Kidney capillary endothelial cell (primary cell): ENCODE data around the gene ORM1.

ENCODE experiments used
- DNase-seq: peaks from one replicate; pipeline ENCODE4 v3.0.0-alpha.2; 2018; ENCODE audit warnings: low spot score

The ORM1 gene

DNA sequence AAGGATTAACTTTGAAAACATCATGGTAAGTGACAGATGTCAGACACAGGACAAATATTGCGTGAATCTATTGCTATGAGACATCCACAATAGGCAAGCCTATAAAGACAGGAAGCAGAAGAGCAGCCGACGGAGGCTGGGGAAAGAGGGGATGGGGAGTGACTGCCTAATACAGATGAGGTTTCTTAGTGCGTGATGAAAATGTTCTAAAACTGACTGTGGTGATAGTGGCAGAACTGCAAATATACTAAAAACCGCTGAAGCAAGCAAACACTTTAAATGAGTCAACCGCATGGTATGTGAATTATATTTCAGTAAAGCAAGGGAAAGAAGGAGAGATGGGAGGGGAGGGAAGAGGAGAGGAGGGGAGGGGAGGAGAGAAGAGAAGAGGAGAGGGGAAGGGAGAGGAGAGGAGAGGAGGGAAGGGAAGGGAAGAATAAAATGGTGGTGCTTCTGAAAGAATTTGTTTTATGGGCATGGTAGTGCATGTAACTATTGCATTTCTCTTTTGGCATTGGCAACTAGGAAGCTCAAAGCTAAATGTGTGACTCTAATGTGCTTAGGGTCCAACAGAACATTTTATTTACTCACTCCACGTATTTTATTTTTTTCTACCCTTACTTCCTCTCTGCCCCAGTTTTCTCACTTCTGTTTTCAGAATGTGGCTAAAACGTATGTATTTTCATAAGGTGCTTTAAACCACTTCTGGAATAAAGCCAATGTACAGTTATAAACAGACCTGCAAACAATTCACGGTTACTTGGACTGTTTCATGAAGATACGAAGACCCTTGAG lies 43.6 kb downstream of the ORM1 start:
- DNase-seq = no peak

GRCh38 chr9:114367366-114367765 lies 44.5 kb downstream of the ORM1 start:
- no peak for DNase-seq

DNA sequence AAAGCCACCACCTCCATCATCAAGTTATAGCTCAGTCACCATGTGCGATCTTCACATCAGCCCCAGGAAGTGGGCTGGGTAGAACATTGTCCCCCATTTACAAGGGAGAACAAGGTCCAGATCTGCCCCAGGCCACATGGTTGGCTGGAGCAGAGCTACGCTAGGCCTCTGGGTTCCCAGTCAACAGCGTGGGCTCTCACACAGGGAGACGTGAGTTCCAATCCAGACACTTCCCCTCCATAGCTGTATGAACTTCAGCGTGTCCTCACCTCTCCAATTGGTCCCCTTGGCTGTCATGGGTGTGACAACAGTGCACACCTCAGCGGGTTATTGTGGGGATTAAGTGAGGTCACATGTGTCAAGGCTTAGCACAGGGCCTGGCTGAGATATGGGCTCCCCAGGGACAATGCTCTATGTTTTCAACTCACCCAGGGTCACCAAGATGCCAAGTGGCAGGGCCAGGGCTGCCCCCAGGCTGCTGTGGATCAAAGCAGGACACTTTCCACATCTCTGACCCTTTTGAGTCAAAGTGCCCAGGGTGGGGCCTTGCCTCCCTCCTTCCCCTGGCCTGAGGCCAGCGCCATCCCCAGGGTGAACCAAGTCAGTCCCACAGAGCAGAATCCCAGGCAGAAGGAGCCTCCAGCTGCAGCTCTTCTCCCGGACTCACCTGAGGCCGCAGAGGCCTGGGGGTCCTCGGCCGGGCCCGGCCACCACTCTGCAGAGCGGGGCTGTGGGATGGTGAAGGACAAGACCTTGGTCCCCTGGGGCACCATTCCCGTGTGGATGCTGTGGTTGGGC lies 45.1 kb downstream of the ORM1 start:
- no peak for DNase-seq

GRCh38 chr9:114369216-114370130 lies 46.6 kb downstream of the ORM1 start:
- no peak for DNase-seq

DNA sequence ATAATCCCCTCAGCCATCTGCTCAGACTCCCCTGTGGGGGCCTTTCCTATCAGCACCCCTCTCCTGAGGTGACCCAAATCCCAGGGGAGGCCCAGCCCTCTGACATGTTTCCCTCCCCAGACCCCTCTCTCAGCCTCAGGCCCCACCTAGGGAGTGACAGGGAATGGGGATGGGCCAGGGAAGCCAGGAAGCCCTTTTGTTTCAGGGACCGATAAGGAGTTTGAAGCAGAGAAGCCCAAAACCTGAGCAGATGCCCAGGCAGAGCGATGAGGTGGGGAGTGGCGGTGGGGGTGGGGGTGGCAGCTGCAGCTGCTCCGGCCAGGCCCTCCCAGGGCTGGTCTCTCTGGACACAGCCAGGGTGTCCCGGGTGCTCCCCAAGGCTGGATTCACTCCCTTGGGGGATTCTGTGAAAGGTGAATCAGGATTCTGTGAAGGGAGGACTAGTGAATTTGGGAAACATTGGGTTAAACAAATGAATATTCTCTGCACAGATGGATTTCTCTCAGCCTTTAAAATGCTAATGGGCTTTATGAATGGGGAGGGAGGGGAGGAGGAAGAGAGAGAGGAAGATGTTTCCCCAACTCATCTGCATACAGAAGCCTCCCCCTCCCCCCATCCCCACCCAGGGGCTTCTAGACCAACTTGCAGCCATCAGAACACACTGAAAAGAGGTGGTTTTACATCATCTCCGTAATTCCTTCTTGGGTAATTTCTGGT lies 47.5 kb downstream of the ORM1 start:
- DNase-seq = no peak

- no peak for DNase-seq
Observed at GRCh38 chr9:114370968-114371320, 48.0 kb downstream of the ORM1 start.

DNA sequence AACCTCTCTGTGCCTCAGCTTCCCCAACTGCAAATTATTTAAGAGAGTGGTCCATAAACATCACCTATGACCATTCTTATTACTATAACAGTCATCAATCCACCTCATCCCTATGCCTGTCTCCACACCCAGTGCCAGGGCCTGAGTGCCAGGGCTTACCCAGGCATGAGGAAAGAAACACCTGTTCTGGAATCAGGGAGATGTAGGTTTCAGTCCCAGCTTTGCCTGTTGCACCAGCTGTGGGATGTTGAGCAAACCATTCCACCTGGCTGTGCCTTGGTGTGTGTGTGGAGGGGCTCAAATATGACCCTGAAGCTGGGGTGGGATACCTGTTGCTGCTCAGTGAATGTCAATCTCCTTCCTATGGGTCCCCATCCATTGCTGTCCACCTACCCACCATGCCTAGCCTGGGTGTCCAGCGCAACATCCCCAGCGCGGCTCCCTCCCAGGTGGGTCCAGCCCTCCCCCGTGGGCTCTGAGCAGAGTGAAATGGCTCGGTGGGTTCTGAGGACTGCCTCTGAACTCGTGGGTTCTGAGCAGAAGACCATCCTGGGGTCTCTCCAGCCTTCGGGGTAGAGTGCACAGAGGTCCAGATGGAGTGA lies 48.5 kb downstream of the ORM1 start:
- no peak for DNase-seq

DNA sequence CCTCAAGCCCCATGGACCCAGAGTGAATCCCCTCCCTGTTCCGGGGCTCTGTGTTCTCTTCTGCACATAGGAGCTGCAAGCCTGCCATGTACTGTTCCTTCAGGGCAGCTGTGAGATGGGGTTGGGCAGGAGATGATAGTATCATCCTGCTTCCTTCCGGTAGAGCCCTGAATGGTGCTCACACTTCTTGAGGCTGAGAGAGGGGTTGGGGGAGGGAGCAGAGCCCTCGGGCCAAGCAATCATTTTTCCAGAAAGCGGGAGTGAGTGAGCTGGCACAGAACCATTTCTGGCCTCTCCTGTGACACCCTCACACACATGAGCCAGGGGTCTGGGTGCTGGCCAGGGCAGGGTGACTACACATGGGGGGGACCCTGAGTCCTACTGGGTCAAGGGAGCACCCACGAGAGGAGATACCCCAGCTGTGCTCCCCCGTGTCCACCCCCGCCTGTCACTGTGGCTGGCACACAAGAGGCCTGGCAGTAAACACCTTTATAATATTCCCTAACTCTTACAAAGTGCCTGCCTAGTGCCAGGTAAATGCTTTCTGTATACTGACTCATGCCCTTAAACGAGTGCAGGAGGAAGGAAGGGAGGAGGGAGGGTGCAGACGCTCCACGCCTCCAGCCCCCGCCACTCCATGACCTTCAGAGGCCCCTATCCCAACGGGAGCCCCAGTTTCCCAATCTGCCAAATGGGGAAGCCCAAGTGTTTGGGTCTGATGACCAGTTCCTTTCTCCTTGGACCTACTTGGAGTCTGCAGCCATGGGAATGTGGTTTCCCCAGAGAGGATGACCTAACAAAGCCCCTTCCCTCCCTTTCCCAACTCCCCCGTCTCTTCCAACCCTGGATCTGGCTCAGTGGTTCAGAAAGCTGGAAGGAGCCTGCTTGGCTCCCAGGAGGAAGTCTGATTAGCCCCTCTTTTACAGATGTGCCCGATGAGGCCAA lies 49.3 kb downstream of the ORM1 start:
- DNase-seq = peak; percentile 59

DNA sequence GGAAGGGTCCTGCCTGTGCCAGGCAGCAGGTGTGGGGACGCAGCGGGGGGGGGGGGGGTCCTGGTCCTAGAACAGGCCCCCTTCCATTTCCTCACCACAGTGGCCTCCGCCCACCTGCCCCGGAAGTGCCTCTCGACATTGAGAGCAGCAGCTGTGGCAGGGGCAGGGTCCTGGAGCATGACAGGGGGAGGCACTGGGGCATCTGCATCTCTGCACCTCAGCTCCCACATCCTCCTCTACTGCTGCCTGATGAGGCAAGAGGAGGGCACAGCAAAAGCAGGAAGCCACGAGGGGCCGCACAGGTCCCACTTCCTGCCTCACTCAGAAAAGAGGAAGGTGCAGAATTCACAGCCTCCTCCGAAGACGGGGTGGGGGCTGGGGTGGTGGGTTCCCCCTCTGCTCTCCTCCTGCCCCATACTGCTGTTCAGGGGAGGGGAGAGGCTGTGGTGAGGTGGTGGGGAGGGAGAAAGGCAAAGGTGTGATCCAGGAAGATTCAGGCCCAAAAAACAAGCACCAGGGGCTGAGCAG lies 50.1 kb downstream of the ORM1 start:
- DNase-seq = no peak

- no peak for DNase-seq
Observed at GRCh38 chr9:114373960-114374730, 51.2 kb downstream of the ORM1 start.

DNA sequence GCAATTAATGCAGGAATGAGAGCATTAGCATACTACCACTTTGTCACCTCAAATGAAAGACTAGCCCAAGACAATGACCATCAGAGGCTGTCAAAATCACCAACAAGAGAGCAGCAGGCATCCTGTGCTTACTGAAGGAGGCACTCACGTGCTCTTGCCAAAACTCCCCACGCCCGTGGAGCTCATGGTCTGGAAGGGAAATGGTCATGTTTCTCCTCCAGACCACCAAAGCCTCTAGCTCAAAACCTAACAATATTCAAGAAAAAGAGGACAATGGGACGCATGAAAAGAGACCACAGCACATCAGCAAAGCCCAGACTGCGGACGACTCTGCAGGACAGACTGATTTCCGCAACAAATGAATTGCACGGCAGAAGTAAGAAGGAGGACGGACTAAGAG lies 52.0 kb downstream of the ORM1 start:
- no peak for DNase-seq

DNA sequence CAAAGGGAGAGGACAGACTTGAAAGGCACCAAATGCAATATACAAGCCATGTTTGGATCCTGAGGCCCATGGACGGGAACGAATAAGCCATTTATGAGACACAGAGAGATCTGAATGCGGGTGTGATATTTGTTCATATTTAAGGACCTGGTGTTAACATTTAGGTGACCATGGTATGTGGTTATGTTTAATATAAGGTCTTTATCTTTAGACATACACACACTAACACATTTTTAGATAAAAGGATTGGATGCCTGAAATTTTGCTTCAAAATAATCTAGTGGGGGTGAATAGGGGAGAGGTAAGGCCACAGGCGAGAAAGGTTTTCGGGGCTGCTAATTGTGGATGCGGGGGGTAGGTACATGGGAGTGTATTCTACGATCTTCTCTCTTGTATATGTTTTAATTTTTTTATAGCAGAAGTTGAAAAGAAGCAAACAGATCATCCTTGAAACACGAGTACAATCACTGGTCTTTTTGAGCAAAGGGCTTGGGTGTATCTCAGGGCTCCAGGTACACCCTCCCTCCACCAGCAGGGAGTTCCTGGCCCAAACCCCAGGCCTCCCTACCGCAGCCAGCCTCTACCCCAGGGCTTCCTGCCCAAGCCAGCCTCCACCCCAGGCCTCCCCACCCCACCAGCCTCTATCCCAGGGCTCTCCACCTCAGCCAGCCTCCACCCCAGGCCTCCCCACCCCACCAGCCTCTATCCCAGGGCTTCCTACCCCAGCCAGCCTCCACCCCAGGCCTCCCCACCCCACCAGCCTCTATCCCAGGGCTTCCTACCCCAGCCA lies 52.7 kb downstream of the ORM1 start:
- no peak for DNase-seq
